Neural progenitor cell (in vitro differentiated cells): ENCODE measurements around the gene DNM1L. TPM values are rescaled to one million over a fixed set of nuclear protein-coding genes. Genes with fewer than 3 reads are reported as not detected.

Experiments used
- DNase-seq: peaks from one replicate; pipeline ENCODE4 v3.0.0-alpha.2; 2016; ENCODE audit warnings: low spot score
- H2AFZ ChIP-seq: fragments of 200-600 bp; sonication (generic); replicated peaks from 2 replicates; pipeline ENCODE4 v1.6.1; 2016; ENCODE audit warnings: antibody characterized with exemption
- H3F3A ChIP-seq: fragments of 200-600 bp; sonication (generic); 2 replicates; pipeline ENCODE4 v1.6.1; 2016; ENCODE audit warnings: antibody characterized with exemption, low read depth
- H3K27ac ChIP-seq: fragments of 200-600 bp; sonication (generic); 2 replicates; pipeline ENCODE4 v1.5.1; 2016; ENCODE audit warnings: mild to moderate bottlenecking
- H3K27me3 ChIP-seq: fragments of 200-600 bp; sonication (generic); 2 replicates; pipeline ENCODE4 v1.6.1; 2016; ENCODE audit warnings: mild to moderate bottlenecking, moderate library complexity
- H3K36me3 ChIP-seq: fragments of 200-600 bp; sonication (generic); 2 replicates; pipeline ENCODE4 v1.5.1; 2016
- H3K4me1 ChIP-seq: fragments of 200-600 bp; sonication (generic); 2 replicates; pipeline ENCODE4 v1.6.1; 2016; ENCODE audit warnings: mixed run types
- H3K4me2 ChIP-seq: fragments of 200-600 bp; sonication (generic); 2 replicates; pipeline ENCODE4 v1.6.1; 2016
- H3K4me3 ChIP-seq: fragments of 200-600 bp; sonication (generic); 2 replicates; pipeline ENCODE4 v1.5.1; 2016
- H3K79me2 ChIP-seq: fragments of 200-600 bp; sonication (generic); 2 replicates; pipeline ENCODE4 v1.6.1; 2016; ENCODE audit warnings: low read depth
- H3K9ac ChIP-seq: fragments of 200-600 bp; sonication (generic); 2 replicates; pipeline ENCODE4 v1.6.1; 2016
- H3K9me3 ChIP-seq: fragments of 200-600 bp; sonication (generic); 2 replicates; pipeline ENCODE4 v1.5.1; 2016; ENCODE audit warnings: low read depth
- H4K20me1 ChIP-seq: fragments of 200-600 bp; sonication (generic); 2 replicates; pipeline ENCODE4 v1.6.1; 2016; ENCODE audit warnings: low read depth
- H3K27ac Mint-ChIP-seq: 3 replicates; pipeline ENCODE4 v1.8.0; 2021; ENCODE audit warnings: mixed read lengths
- H3K27me3 Mint-ChIP-seq: 2 replicates; pipeline ENCODE4 v1.8.0; 2022; ENCODE audit warnings: low read depth, mild to moderate bottlenecking, inconsistent platforms, moderate library complexity, mixed read lengths; ENCODE audit not compliant: insufficient read depth
- H3K36me3 Mint-ChIP-seq: 3 replicates; pipeline ENCODE4 v1.8.0; 2021; ENCODE audit warnings: mixed read lengths
- H3K4me1 Mint-ChIP-seq: 3 replicates; pipeline ENCODE4 v1.8.0; 2021; ENCODE audit warnings: mixed read lengths
- H3K4me3 Mint-ChIP-seq: 3 replicates; pipeline ENCODE4 v1.8.0; 2021; ENCODE audit warnings: mild to moderate bottlenecking, moderate library complexity, mixed read lengths
- H3K9me3 Mint-ChIP-seq: 3 replicates; pipeline ENCODE4 v1.8.0; 2020; ENCODE audit warnings: mixed read lengths
- EZH2 ChIP-seq: fragments of 200-600 bp; sonication (generic); IDR thresholded peaks from 2 replicates; pipeline ENCODE4 v1.6.1; 2017; ENCODE audit warnings: antibody characterized with exemption, mild to moderate bottlenecking, moderate library complexity
- EZH2phosphoT487 ChIP-seq: fragments of 200-600 bp; sonication (generic); IDR thresholded peaks from 2 replicates; pipeline ENCODE4 v1.6.1; 2017; ENCODE audit warnings: antibody characterized with exemption
- total RNA-seq: library from RNA; depleted of rRNA; stranded (reverse); fragments of >200 nt; gene quantifications from 2 replicates; pipeline ENCODE4 v1.2.3, GENCODE V29; 2015; ENCODE audit warnings: low replicate concordance
- TF ChIP-seq, protein P1 (sequence below): fragments of 200-600 bp; sonication (generic); IDR thresholded peaks from 2 replicates; pipeline ENCODE4 v1.5.1; 2017; ENCODE audit warnings: antibody characterized with exemption, mild to moderate bottlenecking

The DNM1L gene
- total RNA-seq, 1 donor from 2014 or later = 133 TPM

- H4K20me1 ChIP-seq = no peaks in the 10 kb centered on the region
- no peaks in the 10 kb centered on the region for H3K36me3 ChIP-seq
- no peaks in the 10 kb centered on the region for H3K27me3 ChIP-seq
- no peak overlapping the region for H3K27ac Mint-ChIP-seq
- H2AFZ ChIP-seq = no peak overlapping the region
- H3K27ac ChIP-seq = no peak overlapping the region
- no peak overlapping the region for H3K9ac ChIP-seq
- peaks cover 3% of the 10 kb centered on the region for H3K27me3 Mint-ChIP-seq
- H3K9me3 ChIP-seq = no peaks in the 10 kb centered on the region
- H3K4me2 ChIP-seq = no peak overlapping the region
- H3K36me3 Mint-ChIP-seq = no peaks in the 10 kb centered on the region
- peaks cover 8% of the 10 kb centered on the region for H3F3A ChIP-seq
- no peaks in the 10 kb centered on the region for H3K9me3 Mint-ChIP-seq
- no peak overlapping the region for H3K4me3 ChIP-seq
- no peaks in the 10 kb centered on the region for H3K4me1 Mint-ChIP-seq
- no peak overlapping the region for H3K4me3 Mint-ChIP-seq
- TF ChIP-seq, protein P1, sequence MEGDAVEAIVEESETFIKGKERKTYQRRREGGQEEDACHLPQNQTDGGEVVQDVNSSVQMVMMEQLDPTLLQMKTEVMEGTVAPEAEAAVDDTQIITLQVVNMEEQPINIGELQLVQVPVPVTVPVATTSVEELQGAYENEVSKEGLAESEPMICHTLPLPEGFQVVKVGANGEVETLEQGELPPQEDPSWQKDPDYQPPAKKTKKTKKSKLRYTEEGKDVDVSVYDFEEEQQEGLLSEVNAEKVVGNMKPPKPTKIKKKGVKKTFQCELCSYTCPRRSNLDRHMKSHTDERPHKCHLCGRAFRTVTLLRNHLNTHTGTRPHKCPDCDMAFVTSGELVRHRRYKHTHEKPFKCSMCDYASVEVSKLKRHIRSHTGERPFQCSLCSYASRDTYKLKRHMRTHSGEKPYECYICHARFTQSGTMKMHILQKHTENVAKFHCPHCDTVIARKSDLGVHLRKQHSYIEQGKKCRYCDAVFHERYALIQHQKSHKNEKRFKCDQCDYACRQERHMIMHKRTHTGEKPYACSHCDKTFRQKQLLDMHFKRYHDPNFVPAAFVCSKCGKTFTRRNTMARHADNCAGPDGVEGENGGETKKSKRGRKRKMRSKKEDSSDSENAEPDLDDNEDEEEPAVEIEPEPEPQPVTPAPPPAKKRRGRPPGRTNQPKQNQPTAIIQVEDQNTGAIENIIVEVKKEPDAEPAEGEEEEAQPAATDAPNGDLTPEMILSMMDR = no peak
- TF ChIP-seq EZH2 = no peak
- no peak for TF ChIP-seq EZH2phosphoT487
- DNase-seq = no peak
- H3K4me1 ChIP-seq = no peaks in the 10 kb centered on the region
- no peaks in the 10 kb centered on the region for H3K79me2 ChIP-seq
Measured at GRCh38 chr12:32651956-32652210, 27.2 kb upstream of the DNM1L start.

GRCh38 chr12:32659908-32660440 is 19.1 kb upstream of the DNM1L start:
- H3K4me3 ChIP-seq = no peak overlapping the region
- H3K9me3 ChIP-seq = no peaks in the 10 kb centered on the region
- DNase-seq = no peak
- no peak overlapping the region for H2AFZ ChIP-seq
- no peaks in the 10 kb centered on the region for H3K4me1 ChIP-seq
- TF ChIP-seq, protein P1 = no peak
- TF ChIP-seq EZH2phosphoT487 (no peak), EZH2 (no peak)
- no peak overlapping the region for H3K27ac ChIP-seq
- no peaks in the 10 kb centered on the region for H3F3A ChIP-seq
- Mint-ChIP-seq H3K27ac (no peak overlapping the region), H3K27me3 (peaks cover 3% of the 10 kb centered on the region), H3K9me3 (no peaks in the 10 kb centered on the region), H3K36me3 (no peaks in the 10 kb centered on the region), H3K4me3 (no peak overlapping the region), H3K4me1 (peaks cover 4% of the 10 kb centered on the region)
- H3K4me2 ChIP-seq = no peak overlapping the region
- no peaks in the 10 kb centered on the region for H3K36me3 ChIP-seq
- H3K9ac ChIP-seq = no peak overlapping the region
- no peaks in the 10 kb centered on the region for H3K79me2 ChIP-seq
- no peaks in the 10 kb centered on the region for H3K27me3 ChIP-seq
- H4K20me1 ChIP-seq = no peaks in the 10 kb centered on the region

GRCh38 chr12:32661706-32662105 is 17.4 kb upstream of the DNM1L start:
- Histone ChIP-seq H3K27me3 (no peaks in the 10 kb centered on the region), H3F3A (peaks cover 3% of the 10 kb centered on the region), H4K20me1 (no peaks in the 10 kb centered on the region), H3K4me3 (no peak overlapping the region), H3K9ac (no peak overlapping the region), H3K4me1 (peaks cover 3% of the 10 kb centered on the region), H3K79me2 (no peaks in the 10 kb centered on the region), H3K27ac (no peak overlapping the region), H2AFZ (no peak overlapping the region), H3K4me2 (no peak overlapping the region), H3K9me3 (no peaks in the 10 kb centered on the region), H3K36me3 (no peaks in the 10 kb centered on the region)
- no peak for DNase-seq
- H3K4me1 Mint-ChIP-seq = peaks cover 4% of the 10 kb centered on the region
- no peaks in the 10 kb centered on the region for H3K36me3 Mint-ChIP-seq
- no peak overlapping the region for H3K27ac Mint-ChIP-seq
- H3K4me3 Mint-ChIP-seq = no peak overlapping the region
- no peaks in the 10 kb centered on the region for H3K9me3 Mint-ChIP-seq
- no peak for TF ChIP-seq EZH2
- TF ChIP-seq, protein P1 = no peak
- TF ChIP-seq EZH2phosphoT487 = no peak
- peaks cover 3% of the 10 kb centered on the region for H3K27me3 Mint-ChIP-seq

GRCh38 chr12:32662665-32663064 is 16.4 kb upstream of the DNM1L start:
- H3K27me3 Mint-ChIP-seq = peaks cover 3% of the 10 kb centered on the region
- H3K9me3 ChIP-seq = no peaks in the 10 kb centered on the region
- H3K9ac ChIP-seq = no peak overlapping the region
- DNase-seq = no peak
- H3K4me2 ChIP-seq = no peak overlapping the region
- no peak overlapping the region for H3K27ac Mint-ChIP-seq
- TF ChIP-seq EZH2 (no peak), EZH2phosphoT487 (no peak)
- TF ChIP-seq, protein P1 = no peak
- H4K20me1 ChIP-seq = no peaks in the 10 kb centered on the region
- peaks cover 7% of the 10 kb centered on the region for H3F3A ChIP-seq
- H2AFZ ChIP-seq = no peak overlapping the region
- H3K4me3 Mint-ChIP-seq = no peak overlapping the region
- H3K79me2 ChIP-seq = no peaks in the 10 kb centered on the region
- no peak overlapping the region for H3K27ac ChIP-seq
- H3K27me3 ChIP-seq = no peaks in the 10 kb centered on the region
- H3K9me3 Mint-ChIP-seq = no peaks in the 10 kb centered on the region
- no peaks in the 10 kb centered on the region for H3K36me3 Mint-ChIP-seq
- H3K4me3 ChIP-seq = no peak overlapping the region
- H3K4me1 ChIP-seq = peaks cover 5% of the 10 kb centered on the region
- peaks cover 4% of the 10 kb centered on the region for H3K4me1 Mint-ChIP-seq
- H3K36me3 ChIP-seq = no peaks in the 10 kb centered on the region
